Measurements from ENCODE around the gene SBK3.

GRCh38 chr19:55567708-55568328 lies 22.5 kb upstream of the SBK3 start:
- TF ChIP-seq EZH2 (IDR thresholded peaks at IDR 0.05) (no peak), CTCF (IDR thresholded peaks at IDR 0.05) (no peak)

Data from neural progenitor cell (in vitro differentiated cells).